SK-N-SH (cell line): Measurements from ENCODE around the gene SLC45A3.

Source experiments
- ELF1 ChIP-seq: IDR thresholded peaks from 2 replicates; pipeline ENCODE4 v1.4.0; 2012
- EZH2phosphoT487 ChIP-seq: fragments of 200-600 bp; sonication (generic); IDR thresholded peaks from 2 replicates; pipeline ENCODE4 v1.6.1; 2017; ENCODE audit warnings: low read depth, mixed run types, mild to moderate bottlenecking, antibody characterized with exemption, moderate library complexity, borderline replicate concordance
- NFIC ChIP-seq: IDR thresholded peaks from 2 replicates; pipeline ENCODE4 v1.4.0; 2012; ENCODE audit warnings: borderline replicate concordance
- POLR2AphosphoS5 ChIP-seq: IDR thresholded peaks from 2 replicates; pipeline ENCODE4 v1.6.1; 2012; ENCODE audit warnings: low read depth, low read length
- RAD21 ChIP-seq: IDR thresholded peaks from 2 replicates; pipeline ENCODE4 v1.6.1; 2012; ENCODE audit warnings: mild to moderate bottlenecking, low read length
- REST ChIP-seq: IDR thresholded peaks from 2 replicates; pipeline ENCODE4 v1.6.1; 2012; ENCODE audit warnings: mild to moderate bottlenecking, low read depth, low read length, moderate library complexity
- RFX5 ChIP-seq: IDR thresholded peaks from 2 replicates; pipeline ENCODE4 v1.6.1; 2012; ENCODE audit warnings: mild to moderate bottlenecking, improper control_type of control experiment, low read length
- TAF1 ChIP-seq: IDR thresholded peaks from 2 replicates; pipeline ENCODE4 v1.6.1; 2012; ENCODE audit warnings: low read depth, mild to moderate bottlenecking, low read length, moderate library complexity, borderline replicate concordance
- ZBTB33 ChIP-seq: IDR thresholded peaks from 2 replicates; pipeline ENCODE4 v1.4.0; 2012; ENCODE audit warnings: low read depth, borderline replicate concordance
- TF ChIP-seq, protein P1 (sequence below): fragments of 200-600 bp; sonication (generic); IDR thresholded peaks from 2 replicates; pipeline ENCODE4 v1.6.1; 2017; ENCODE audit warnings: antibody characterized with exemption, mild to moderate bottlenecking, moderate library complexity
- TF ChIP-seq, protein P2 (sequence below): IDR thresholded peaks from 2 replicates; pipeline ENCODE4; 2012
- TF ChIP-seq, protein P3 (sequence below): IDR thresholded peaks from 2 replicates; pipeline ENCODE4 v1.4.0; 2012; ENCODE audit warnings: low read depth, borderline replicate concordance

- TF ChIP-seq, protein P1, sequence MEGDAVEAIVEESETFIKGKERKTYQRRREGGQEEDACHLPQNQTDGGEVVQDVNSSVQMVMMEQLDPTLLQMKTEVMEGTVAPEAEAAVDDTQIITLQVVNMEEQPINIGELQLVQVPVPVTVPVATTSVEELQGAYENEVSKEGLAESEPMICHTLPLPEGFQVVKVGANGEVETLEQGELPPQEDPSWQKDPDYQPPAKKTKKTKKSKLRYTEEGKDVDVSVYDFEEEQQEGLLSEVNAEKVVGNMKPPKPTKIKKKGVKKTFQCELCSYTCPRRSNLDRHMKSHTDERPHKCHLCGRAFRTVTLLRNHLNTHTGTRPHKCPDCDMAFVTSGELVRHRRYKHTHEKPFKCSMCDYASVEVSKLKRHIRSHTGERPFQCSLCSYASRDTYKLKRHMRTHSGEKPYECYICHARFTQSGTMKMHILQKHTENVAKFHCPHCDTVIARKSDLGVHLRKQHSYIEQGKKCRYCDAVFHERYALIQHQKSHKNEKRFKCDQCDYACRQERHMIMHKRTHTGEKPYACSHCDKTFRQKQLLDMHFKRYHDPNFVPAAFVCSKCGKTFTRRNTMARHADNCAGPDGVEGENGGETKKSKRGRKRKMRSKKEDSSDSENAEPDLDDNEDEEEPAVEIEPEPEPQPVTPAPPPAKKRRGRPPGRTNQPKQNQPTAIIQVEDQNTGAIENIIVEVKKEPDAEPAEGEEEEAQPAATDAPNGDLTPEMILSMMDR = no peak
- TF ChIP-seq RFX5 (no peak), ELF1 (no peak), RAD21 (no peak), NFIC (no peak), TAF1 (no peak), EZH2phosphoT487 (no peak), POLR2AphosphoS5 (no peak), REST (no peak), ZBTB33 (no peak)
- TF ChIP-seq, protein P2, sequence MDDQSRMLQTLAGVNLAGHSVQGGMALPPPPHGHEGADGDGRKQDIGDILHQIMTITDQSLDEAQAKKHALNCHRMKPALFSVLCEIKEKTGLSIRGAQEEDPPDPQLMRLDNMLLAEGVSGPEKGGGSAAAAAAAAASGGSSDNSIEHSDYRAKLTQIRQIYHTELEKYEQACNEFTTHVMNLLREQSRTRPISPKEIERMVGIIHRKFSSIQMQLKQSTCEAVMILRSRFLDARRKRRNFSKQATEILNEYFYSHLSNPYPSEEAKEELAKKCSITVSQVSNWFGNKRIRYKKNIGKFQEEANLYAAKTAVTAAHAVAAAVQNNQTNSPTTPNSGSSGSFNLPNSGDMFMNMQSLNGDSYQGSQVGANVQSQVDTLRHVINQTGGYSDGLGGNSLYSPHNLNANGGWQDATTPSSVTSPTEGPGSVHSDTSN = no peak
- TF ChIP-seq, protein P3, sequence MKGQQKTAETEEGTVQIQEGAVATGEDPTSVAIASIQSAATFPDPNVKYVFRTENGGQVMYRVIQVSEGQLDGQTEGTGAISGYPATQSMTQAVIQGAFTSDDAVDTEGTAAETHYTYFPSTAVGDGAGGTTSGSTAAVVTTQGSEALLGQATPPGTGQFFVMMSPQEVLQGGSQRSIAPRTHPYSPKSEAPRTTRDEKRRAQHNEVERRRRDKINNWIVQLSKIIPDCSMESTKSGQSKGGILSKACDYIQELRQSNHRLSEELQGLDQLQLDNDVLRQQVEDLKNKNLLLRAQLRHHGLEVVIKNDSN = no peak
These were observed 46.8 kb downstream of the SLC45A3 start for GRCh38 chr1:205633421-205633976.
